HCT116 (cell line): ENCODE data around the gene ATF7. TPM values are rescaled to one million over a fixed set of nuclear protein-coding genes. Genes with fewer than 3 reads are reported as not detected.

Experiments used
- ATAC-seq: fragments of 200-7000 bp; cut with Tn5 transposase; 2 replicates; pipeline ENCODE4 v1.9.1; 2020; ENCODE audit warnings: mild to moderate bottlenecking, moderate library complexity
- BruUV-seq: library from RNA; stranded (reverse); fragments of 400-500 nt; replicated peaks from 2 replicates; lab custom pipeline; 2021; lab: Mats Ljungman, UMichigan
- CTCF ChIA-PET: fragments of 300-600 bp; sonication (Branson Sonifier 250); formaldehyde crosslinking; loops from one replicate; lab custom pipeline; 2021; ENCODE audit warnings: antibody characterized with exemption; lab: Charles Lee
- POLR2A ChIA-PET: fragments of 300-600, 350-600 bp; sonication (Branson Sonifier 250); formaldehyde crosslinking; loops from one replicate; lab custom pipeline; 2021; ENCODE audit warnings: antibody characterized with exemption; lab: Charles Lee
- RAD21 ChIA-PET, 2 experiments: fragments of 300-600 bp; sonication (Branson Sonifier 250); formaldehyde crosslinking; loops; one replicate each; lab custom pipeline; 2023; ENCODE audit warnings: low total read pairs in 2 of 2; ENCODE audit not compliant: uncharacterized antibody in 2 of 2, unreplicated experiment in 2 of 2, low non-redundant PET in 1 of 2; lab: Charles Lee
- DNase-seq: peaks from one replicate; pipeline ENCODE4 v3.0.0-alpha.2; 2010; ENCODE audit warnings: low read depth, low spot score
- H2AFZ ChIP-seq: fragments of 200-600 bp; shearing (Covaris generic), sonication (generic); 2 replicates; pipeline ENCODE4 v1.6.1; 2017; ENCODE audit warnings: low read depth, mixed run types, mixed read lengths, antibody characterized with exemption, low read length; ENCODE audit not compliant: poor library complexity, severe bottlenecking
- H3K27ac ChIP-seq: 2 replicates; pipeline ENCODE4 v1.5.1; 2012; ENCODE audit warnings: low read depth, low read length
- H3K27me3 ChIP-seq: fragments of 200-600 bp; sonication (generic); 2 replicates; pipeline ENCODE4 v1.6.1; 2016; ENCODE audit warnings: mixed run types, low read length, mixed read lengths; ENCODE audit not compliant: insufficient read depth
- H3K36me3 ChIP-seq, 2 experiments: fragments of 200-500 bp in 1 of 2; fragments of 200-600 bp in 1 of 2; sonication (Bioruptor generic) in 1 of 2; sonication (generic) in 1 of 2; 2 replicates each; pipeline versions ENCODE4 v1.5.1 to v1.6.1; 2014 to 2016; ENCODE audit warnings: low read length in 2 of 2, inconsistent platforms in 1 of 2, mixed read lengths in 1 of 2, mixed run types in 1 of 2; ENCODE audit not compliant: insufficient read depth in 2 of 2, control insufficient read depth in 1 of 2
- H3K4me1 ChIP-seq, 2 experiments: fragments of 200-600 bp in 1 of 2; sonication (generic) in 1 of 2; 2 replicates each; pipeline versions ENCODE4 v1.5.1 to v1.6.1; 2012 to 2017; ENCODE audit warnings: low read length in 2 of 2, inconsistent platforms in 1 of 2, mild to moderate bottlenecking in 1 of 2, mixed read lengths in 1 of 2, mixed run types in 1 of 2, moderate library complexity in 1 of 2; ENCODE audit not compliant: insufficient read depth in 2 of 2, control insufficient read depth in 1 of 2
- H3K4me2 ChIP-seq: fragments of 200-600 bp; sonication (generic); 2 replicates; pipeline ENCODE4 v1.6.1; 2017; ENCODE audit warnings: mixed run types, low read length, mixed read lengths
- H3K4me3 ChIP-seq, 2 experiments: fragments of 200-600 bp in 1 of 2; sonication (generic) in 1 of 2; replicated peaks in 1 of 2; 2 replicates each; pipeline ENCODE4 v1.5.1; 2011 to 2016; ENCODE audit warnings: low read length in 2 of 2, control low read depth in 1 of 2, low read depth in 1 of 2, mild to moderate bottlenecking in 1 of 2, mixed read lengths in 1 of 2, mixed run types in 1 of 2
- H3K79me2 ChIP-seq: fragments of 200-600 bp; sonication (generic); 2 replicates; pipeline ENCODE4 v1.6.1; 2017; ENCODE audit warnings: mild to moderate bottlenecking, mixed run types, low read length, moderate library complexity, mixed read lengths; ENCODE audit not compliant: insufficient read depth
- H3K9ac ChIP-seq: fragments of 200-600 bp; sonication (generic); 2 replicates; pipeline ENCODE4 v1.6.1; 2016; ENCODE audit warnings: low read length, mixed read lengths
- H3K9me2 ChIP-seq: fragments of 200-600 bp; sonication (generic), shearing (Covaris generic); 2 replicates; pipeline ENCODE4 v1.6.1; 2017; ENCODE audit warnings: mixed run types, mild to moderate bottlenecking, moderate library complexity; ENCODE audit not compliant: insufficient read depth
- H3K9me3 ChIP-seq, 2 experiments: fragments of 200-500 bp in 1 of 2; fragments of 200-600 bp in 1 of 2; sonication (Bioruptor generic) in 1 of 2; sonication (generic) in 1 of 2; 2 replicates each; pipeline ENCODE4 v1.6.1; 2014 to 2017; ENCODE audit warnings: low read length in 2 of 2, mixed read lengths in 2 of 2, inconsistent platforms in 1 of 2, low read depth in 1 of 2, mild to moderate bottlenecking in 1 of 2, mixed run types in 1 of 2, moderate library complexity in 1 of 2; ENCODE audit not compliant: control insufficient read depth in 1 of 2, insufficient read depth in 1 of 2
- H4K20me1 ChIP-seq: fragments of 200-600 bp; sonication (generic), shearing (Covaris generic); 2 replicates; pipeline ENCODE4 v1.6.1; 2017; ENCODE audit warnings: mixed run types, mild to moderate bottlenecking, moderate library complexity; ENCODE audit not compliant: insufficient read depth
- CEBPB ChIP-seq: IDR thresholded peaks from 2 replicates; pipeline ENCODE4 v1.6.1; 2012; ENCODE audit warnings: low read depth
- RAD21 ChIP-seq: IDR thresholded peaks from 2 replicates; pipeline ENCODE4 v1.6.1; 2012; ENCODE audit warnings: low read depth, mild to moderate bottlenecking
- REST ChIP-seq: IDR thresholded peaks from 2 replicates; pipeline ENCODE4 v1.6.1; 2012; ENCODE audit warnings: low read depth
- SP1 ChIP-seq: IDR thresholded peaks from 2 replicates; pipeline ENCODE4 v1.6.1; 2012; ENCODE audit warnings: low read depth
- intact Hi-C: fragments of 100-400 bp; cut with micrococcal nuclease; formaldehyde crosslinking; loops from 2 replicates; pipeline ENCODE4 v1.10.0; 2022
- total RNA-seq: library from RNA; stranded (reverse); gene quantifications from one replicate; pipeline ENCODE4 v1.2.1, GENCODE V29; 2021; ENCODE audit not compliant: unreplicated experiment
- TF ChIP-seq, protein P1 (sequence below): IDR thresholded peaks from 2 replicates; pipeline ENCODE4 v1.6.1; 2012

ATF7 gene
- total RNA-seq, 1 experiment from 2014 or later: 24.0 TPM

DNA sequence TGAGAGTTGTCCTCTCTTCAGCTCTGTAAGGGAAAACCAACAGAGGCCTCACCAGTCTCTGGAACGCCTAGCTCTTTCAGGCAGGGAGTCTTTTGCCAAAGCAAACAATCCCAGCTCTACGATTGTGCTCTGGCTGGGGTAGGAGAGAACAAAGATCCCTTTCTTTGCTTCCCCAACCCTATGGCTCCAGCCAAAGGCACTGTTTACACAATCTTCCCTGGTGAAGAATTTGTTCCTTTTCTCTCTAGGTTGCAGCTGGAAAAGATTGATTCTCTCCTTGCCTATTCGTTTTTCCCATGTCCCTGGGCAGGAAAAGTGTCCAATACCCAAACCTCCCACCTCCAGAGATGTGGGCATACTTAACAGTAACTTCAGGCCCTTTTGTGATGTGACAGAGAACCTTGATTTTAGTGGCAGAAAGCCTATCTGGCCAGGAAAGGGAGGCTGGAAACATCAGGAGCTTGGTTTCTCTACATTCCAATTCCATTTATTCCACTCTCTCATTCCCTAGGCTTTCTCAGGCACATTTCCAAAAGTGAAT is 32.9 kb upstream of the ATF7 start:
- Histone ChIP-seq H3K9ac (peak overlapping the region; percentile 28), H3K79me2 (no peaks in the 10 kb centered on the region), H3K4me2 (peak overlapping the region; percentile 49), H4K20me1 (no peaks in the 10 kb centered on the region), H3K4me3 (0 out of 4 replicates have a peak overlapping the region, but pooled peaks of 1 of the 2 experiments have one; percentile 3), H2AFZ (no peak overlapping the region), H3K27me3 (no peaks in the 10 kb centered on the region), H3K9me3 (no peaks in the 10 kb centered on the region), H3K36me3 (no peaks in the 10 kb centered on the region), H3K27ac (peak overlapping the region; percentile 78), H3K4me1 (peaks cover 20 to 25% of the 10 kb centered on the region in 2 experiments; a peak in 3 of 4 replicates), H3K9me2 (no peaks in the 10 kb centered on the region)
- BruUV-seq: TSS peak; percentile 9
- intact Hi-C loops: no loop called here
- ATAC-seq (peak; percentile 91), DNase-seq (peak; percentile 45)
- POLR2A ChIA-PET: interaction anchor here (0.9 to 1.2 kb wide), 3 partner anchors 8 to 32 kb away, joined by 3 to 6 read pairs (median 4); partner anchors contain the start of gene ATP5MC2
- CTCF ChIA-PET: interaction anchor here (0.6 to 2.1 kb wide), 2 partner anchors 98 to 116 kb away, joined by 3 to 10 read pairs; no protein-coding TSS in a partner anchor
- RAD21 ChIA-PET: interaction anchor here in 1 of 2 experiments (0.6 to 0.9 kb wide), 2 partner anchors 17 to 534 kb away, joined by 3 to 4 read pairs; partner anchors contain the start of gene ATP5MC2
- TF ChIP-seq REST (no peak), RAD21 (0 out of 2 replicates have a peak, but pooled peaks have one; percentile 10), SP1 (0 out of 2 replicates have a peak, but pooled peaks have one; percentile 31), CEBPB (peak; percentile 48; the same call in 1 of the 2 replicates)
- TF ChIP-seq, protein P1, sequence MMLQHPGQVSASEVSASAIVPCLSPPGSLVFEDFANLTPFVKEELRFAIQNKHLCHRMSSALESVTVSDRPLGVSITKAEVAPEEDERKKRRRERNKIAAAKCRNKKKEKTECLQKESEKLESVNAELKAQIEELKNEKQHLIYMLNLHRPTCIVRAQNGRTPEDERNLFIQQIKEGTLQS: no peak
